A549 (cell line): ENCODE data around the gene ANXA2.

Experiments used
- CBX8 ChIP-seq: fragments of 200-600 bp; sonication (generic); IDR thresholded peaks from 2 replicates; pipeline ENCODE4 v1.6.1; 2016
- CHD2 ChIP-seq: fragments of 150-350 bp; IDR thresholded peaks from 2 replicates; pipeline ENCODE4 v1.6.1; 2014; ENCODE audit warnings: low read length; ENCODE audit not compliant: partially characterized antibody
- TF ChIP-seq, protein P1 (sequence below): fragments of >200 bp; sonication (Bioruptor Twin); formaldehyde crosslinking; IDR thresholded peaks from 3 replicates; pipeline ENCODE4 v1.5.1; 2016

DNA sequence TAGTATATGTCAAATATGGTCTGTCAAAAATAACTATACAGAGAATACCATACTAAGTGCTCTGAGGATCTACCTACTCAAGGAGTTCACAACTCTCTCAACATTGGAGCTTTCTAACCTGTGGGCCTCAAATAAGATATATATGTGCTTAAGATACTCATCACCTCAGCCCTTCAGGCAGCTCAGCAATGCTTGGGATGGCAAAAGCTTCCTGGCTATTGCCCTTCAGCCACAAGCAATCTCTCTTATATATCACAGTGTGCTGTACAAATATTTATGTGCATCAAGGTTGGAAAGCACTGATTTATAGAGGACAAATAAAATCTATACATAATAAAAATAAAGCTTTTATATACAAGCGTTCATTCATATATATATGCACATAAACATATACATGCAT, 40.9 kb upstream of the ANXA2 start:
- TF ChIP-seq, protein P1, sequence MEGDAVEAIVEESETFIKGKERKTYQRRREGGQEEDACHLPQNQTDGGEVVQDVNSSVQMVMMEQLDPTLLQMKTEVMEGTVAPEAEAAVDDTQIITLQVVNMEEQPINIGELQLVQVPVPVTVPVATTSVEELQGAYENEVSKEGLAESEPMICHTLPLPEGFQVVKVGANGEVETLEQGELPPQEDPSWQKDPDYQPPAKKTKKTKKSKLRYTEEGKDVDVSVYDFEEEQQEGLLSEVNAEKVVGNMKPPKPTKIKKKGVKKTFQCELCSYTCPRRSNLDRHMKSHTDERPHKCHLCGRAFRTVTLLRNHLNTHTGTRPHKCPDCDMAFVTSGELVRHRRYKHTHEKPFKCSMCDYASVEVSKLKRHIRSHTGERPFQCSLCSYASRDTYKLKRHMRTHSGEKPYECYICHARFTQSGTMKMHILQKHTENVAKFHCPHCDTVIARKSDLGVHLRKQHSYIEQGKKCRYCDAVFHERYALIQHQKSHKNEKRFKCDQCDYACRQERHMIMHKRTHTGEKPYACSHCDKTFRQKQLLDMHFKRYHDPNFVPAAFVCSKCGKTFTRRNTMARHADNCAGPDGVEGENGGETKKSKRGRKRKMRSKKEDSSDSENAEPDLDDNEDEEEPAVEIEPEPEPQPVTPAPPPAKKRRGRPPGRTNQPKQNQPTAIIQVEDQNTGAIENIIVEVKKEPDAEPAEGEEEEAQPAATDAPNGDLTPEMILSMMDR, result no peak
- TF ChIP-seq CBX8 (no peak), CHD2 (no peak)
